NCI-H460 (cell line): Measurements from ENCODE around the gene NKX6-2. TPM values are rescaled to one million over a fixed set of nuclear protein-coding genes. Genes with fewer than 3 reads are reported as not detected.
"Not testable (repeated sequence)": the region's sequence is repeated elsewhere in the genome, so short reads cannot be mapped to it uniquely, and the experiment has no call there.

Experiments used
- DNase-seq: peaks from one replicate; pipeline ENCODE4 v3.0.0-alpha.2; 2016; ENCODE audit warnings: low read depth; ENCODE audit errors: extremely low read depth
- polyA plus RNA-seq: library from polyadenylated mRNA; depleted of rRNA; stranded (reverse); fragments of >200 nt; gene quantifications from 2 replicates; pipeline ENCODE4 v1.2.3, GENCODE V29; 2014; cell fraction: nucleus; rRNA removed
- total RNA-seq: library from RNA; depleted of rRNA; stranded (reverse); fragments of >200 nt; shearing (Covaris generic); gene quantifications from 2 replicates; pipeline ENCODE4 v1.2.3, GENCODE V29; 2014; rRNA removed

Gene NKX6-2
- total RNA-seq, result not detected in 2 replicates
- polyA plus RNA-seq, result not detected in 2 replicates

DNA sequence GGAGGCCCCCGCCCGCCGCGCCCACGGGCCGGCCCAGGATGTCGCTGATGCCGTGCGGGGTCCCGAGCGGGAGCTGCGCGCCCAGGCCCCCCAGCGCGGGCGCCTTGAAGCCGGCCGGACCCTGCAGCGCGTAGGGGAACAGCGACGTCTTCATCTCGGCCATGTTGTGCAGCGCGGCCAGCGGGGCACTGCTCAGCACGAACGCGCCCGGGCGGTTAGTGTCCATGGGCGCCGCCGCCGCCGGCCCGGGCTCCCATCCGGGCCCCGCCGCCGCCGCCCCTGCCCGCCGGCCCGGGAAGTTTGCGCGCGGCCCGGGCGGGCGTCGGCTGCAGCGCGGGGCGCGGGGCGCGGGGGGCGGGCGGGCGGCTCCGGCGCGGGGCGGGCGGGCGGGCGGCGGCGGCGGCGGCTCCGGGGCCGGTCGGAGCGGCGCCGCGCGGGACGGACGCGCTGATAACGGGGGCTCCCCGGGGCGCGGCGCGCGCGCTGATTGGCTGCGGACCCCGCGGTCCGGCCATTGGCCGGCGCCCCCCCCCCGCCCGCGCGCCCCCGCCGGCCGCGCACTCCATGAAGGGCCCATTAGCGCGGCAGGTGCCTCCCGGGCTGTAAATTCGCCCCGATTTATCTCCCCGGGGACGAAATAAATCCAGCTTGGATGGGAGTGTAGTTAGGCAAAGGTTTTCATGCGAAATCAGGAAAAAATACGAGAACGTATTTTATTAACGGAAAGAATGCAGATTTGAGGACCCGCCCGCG lies at the start of gene NKX6-2:
TSS of gene NKX6-2 (minus strand) at position 425 of the 753 bp plus-strand sequence. CDS start at position 226, 199 bp downstream.
- DNase-seq, result no peak

DNA sequence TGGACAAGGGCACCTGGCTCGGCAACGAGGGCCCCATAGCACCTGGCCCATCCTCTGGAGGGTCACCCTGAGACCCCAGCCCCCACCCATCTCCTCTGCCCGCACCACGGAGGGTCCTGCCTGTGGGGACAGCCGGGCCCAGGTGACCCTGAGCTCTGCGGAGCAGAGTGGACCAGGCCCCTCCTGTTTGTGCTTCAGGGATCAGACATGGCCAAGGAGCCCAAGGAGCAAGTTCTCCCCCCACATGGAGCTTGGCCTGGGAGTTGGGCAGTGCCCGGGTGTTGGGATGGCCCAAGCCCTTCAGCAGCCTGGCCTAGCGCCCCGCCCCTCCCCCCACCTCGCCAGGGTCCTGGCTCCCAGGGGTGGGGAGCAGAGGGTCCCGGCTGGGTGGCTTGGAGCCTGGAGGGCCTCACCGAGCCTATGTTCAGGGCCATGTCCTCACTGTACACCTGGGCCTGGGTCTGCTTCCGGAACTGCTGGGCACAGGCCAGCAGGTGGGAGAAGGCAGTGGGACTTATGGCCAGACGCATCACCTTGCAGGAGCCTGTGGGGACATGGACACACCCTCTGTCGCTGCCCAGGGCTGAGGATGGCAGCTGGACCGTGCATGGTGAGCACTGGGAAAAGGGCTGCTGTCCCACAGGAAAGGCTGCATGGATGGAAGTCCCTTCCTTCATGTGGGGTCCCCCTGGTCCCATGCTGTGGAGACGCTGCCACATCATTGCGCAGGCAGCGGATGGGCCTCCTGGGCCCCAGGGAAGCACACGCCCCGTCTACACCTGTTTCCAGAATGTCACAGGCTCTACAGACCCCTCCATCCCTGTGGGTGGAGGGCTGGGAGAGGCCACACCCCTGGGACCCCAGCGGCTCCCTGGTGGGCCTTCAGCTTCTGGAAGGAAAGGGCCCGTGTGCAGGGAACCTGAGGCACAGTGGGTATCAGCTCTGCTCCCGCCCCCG lies 49.2 kb upstream of the NKX6-2 start:
- no peak for DNase-seq

DNA sequence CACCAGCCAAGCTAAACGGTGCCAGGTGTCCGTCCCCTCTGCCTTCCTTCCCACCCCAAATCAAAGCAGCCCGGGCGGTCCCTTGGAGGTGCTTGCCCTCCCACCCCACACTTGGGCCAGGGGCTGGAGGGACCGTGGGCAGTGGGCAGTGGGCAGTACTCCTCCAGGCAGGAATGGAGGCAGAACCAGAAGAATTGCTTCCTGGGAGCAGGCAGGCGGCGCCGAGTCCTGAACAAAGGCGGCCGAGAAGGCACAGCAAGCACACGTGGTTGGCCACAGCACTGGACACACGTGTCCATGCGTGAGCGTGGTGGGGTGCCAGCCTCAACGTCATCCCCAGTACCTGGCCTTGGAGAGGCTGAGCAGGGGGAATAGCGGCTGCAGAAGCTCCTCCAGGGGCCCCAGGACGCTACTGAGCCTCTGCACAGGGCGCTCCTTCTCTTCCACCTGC lies 48.4 kb upstream of the NKX6-2 start:
- DNase-seq, result no peak

- no peak for DNase-seq
Measured at GRCh38 chr10:132833421-132834111, 47.6 kb upstream of the NKX6-2 start.

DNA sequence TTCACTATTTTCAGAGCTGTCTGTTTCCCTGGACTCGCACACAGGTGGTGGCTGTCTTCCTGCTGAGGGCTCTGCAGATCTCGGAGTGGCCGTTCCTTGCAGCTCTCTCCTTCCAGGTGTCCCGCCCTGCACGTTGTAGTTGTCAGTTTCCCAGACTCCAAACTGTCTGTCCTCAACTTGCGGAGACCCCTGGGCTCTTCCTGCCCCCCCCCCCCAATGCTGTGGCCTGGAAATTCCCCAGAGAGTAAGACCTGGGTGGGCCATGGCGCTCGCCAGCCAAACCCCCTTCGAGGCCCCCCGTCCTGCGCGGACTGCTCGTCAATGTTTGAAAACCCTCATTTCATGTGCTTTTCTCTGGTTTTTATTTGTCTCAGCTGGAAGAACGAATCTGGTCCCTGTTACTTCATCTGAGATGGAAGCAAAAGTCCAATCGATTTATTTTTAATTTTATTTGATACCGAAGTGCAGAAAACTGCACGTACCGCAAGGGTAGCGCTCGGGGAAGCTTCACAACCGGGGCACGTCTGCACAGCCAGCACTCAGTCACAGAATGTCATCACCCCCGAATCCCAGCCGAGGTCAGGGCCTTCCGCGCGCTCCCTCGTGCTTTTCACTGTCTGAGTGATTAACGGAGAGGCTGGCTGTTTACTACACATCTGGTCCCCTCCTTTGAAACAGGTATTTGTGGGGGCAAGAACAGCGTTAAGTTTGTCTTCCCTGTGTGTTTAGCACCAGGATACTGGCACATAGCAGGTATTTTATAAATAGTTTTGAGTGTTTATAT lies 46.4 kb upstream of the NKX6-2 start:
- DNase-seq, result no peak

DNA sequence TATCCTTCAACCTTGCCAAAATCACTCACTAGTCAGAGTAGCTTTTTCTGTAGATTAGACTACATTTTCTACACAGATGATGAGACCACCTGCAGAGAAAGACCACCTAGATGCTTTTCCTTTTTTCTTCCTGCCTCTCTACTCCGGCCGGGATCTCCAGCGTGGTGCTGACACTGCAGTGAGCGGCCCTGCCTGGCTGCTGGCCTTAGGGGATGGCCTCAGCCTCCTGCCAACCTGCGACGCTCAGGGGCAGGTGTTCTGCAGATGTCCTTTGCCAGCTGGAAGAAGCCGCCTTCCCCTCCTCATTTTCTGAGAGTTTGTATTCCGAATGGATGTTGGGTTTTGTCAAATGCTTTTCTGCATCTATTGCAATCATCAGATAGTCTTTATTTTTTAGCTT lies 43.5 kb upstream of the NKX6-2 start:
- no peak for DNase-seq

- no peak for DNase-seq
Measured at GRCh38 chr10:132828681-132829080, 42.7 kb upstream of the NKX6-2 start.

DNA sequence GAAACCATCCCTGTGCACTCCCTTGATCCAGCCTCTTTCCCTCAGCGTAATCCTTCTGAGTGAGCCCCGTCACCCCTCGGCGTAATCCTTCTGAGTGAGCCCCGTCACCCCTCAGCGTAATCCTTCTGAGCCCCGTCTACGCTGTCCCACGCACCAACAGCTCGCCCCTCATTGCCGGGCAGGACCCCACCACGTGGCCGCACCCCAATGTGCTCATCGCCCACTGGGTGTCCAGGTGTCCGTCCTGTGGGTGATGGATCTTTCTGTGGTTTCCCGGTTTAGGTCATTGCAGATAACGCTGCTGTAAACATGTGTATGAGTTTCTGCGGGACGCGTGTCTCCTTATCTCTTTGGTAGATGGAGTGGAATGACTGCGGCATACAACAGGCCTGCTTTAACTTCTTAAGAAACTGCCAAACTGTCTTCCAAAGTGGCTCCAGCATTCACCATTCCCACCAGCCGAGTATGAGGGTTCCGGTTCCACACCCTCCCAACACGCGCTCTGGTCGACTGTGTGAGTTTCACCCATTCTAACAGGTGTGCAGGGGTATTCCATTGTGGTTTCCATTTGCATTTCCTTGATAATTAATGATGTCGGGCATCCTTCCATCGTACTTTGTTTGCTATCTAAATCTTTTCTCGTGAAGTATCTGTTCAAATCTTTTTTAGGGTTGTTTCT lies 42.1 kb upstream of the NKX6-2 start:
- no peak for DNase-seq

- no peak for DNase-seq
Measured at GRCh38 chr10:132827423-132827789, 41.5 kb upstream of the NKX6-2 start.

DNA sequence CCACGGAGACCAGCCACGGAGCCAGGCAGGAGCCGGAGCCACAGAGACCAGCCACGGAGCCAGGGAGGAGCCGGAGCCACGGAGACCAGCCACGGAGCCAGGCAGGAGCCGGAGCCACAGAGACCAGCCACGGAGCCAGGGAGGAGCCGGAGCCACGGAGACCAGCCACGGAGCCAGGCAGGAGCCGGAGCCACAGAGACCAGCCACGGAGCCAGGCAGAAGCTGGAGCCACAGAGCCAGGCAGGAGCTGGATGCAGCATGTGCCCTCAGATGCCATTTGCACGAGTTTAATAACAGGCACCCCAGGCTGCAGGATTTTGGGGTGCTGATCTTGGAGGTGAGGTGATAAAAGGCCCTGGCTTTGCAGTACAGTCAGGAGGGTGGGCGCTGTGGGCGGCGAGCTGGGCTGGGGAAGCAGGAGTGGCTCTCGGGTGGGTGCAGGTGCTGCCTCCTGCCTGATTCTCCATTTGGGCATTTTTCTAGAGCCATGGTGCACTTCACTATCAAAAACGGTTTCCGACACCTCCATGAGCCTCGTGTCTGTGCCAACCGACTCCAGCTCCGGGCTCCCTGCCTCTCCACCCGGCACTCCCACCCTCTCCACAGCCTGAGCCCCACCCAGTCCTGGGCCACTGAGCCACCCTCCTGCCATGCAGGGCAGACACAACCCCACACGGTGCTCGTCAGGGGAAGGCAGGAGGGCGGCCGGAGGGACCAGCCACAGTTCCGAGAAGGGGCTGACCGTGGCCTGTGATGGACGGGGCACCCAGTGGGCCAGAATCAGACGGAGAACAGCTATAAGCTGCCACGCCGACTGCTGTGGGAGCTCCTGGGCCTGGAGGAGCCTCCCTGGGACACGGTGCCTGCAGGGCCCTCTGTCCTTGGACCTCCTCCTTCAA lies 40.8 kb upstream of the NKX6-2 start:
- no peak for DNase-seq

DNA sequence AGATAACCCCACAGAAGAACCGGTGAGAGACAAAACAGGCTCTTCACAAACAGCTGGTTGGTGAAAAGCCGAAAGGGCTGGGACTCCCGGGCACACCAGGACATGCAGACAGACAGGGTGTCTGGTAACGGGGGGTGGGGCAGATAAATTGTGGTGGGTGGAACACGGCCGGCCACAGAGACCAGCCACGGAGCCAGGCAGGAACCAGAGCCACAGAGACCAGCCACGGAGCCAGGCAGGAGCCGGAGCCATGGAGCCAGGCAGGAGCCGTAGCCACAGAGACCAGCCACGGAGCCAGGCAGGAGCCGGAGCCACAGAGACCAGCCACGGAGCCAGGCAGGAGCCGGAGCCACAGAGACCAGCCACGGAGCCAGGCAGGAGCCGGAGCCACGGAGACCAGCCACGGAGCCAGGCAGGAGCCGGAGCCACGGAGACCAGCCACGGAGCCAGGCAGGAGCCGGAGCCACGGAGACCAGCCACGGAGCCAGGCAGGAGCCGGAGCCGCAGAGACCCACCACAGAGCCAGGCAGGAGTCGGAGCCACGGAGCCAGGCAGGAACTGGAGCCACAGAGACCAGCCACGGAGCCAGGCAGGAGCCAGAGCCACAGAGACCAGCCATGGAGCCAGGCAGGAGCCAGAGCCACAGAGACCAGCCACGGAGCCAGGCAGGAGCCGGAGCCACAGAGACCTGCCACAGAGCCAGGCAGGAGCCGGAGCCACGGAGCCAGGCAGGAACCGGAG lies 40.0 kb upstream of the NKX6-2 start:
- DNase-seq, result not testable (repeated sequence)

- no peak for DNase-seq
Measured at GRCh38 chr10:132820056-132820455, 34.1 kb upstream of the NKX6-2 start.

DNA sequence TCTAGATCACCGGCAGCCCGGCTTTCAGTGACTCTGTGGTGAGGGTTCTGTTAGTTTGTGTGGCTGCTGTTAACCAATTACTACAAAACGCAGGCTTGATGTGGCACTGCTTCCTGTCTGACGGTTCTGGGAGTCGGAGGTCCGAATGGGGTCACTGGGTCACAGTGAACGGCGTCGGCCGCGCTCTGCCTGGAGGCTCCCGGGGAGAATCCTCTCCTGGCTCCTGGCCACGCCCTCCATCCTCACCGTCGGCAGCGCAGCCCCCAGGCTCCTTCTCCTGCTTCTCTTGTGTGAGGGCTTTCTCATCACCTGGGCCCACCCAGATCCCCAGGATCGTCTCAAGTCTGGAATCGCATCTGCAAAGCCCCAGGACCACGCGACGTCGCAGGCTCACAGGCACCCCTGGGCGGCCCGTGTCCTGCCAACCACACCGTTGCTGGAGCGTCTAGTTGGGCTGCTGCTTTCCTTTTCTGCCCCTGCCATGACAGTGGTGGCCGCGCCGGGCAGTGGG lies 31.8 kb upstream of the NKX6-2 start:
- DNase-seq, result no peak

DNA sequence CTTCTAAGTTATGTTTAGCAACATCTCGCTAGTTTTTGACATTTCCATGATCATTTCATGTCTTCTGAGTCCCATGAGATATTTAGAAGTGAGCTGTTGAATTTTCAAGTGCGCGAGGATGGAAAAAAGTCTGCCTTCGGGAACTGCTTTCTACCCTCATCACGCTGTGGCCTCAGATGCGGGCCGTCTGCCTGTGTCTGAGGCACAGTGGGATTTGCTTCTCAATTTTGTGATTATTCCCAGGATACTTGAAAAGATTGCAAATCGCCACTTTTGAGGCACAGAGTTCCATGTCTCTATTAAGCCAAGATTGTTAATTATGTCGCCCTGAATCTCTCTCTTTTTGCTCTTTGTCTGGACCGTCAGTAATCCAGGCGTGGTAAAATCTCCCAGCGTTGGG lies 30.8 kb upstream of the NKX6-2 start:
- DNase-seq, result no peak

DNA sequence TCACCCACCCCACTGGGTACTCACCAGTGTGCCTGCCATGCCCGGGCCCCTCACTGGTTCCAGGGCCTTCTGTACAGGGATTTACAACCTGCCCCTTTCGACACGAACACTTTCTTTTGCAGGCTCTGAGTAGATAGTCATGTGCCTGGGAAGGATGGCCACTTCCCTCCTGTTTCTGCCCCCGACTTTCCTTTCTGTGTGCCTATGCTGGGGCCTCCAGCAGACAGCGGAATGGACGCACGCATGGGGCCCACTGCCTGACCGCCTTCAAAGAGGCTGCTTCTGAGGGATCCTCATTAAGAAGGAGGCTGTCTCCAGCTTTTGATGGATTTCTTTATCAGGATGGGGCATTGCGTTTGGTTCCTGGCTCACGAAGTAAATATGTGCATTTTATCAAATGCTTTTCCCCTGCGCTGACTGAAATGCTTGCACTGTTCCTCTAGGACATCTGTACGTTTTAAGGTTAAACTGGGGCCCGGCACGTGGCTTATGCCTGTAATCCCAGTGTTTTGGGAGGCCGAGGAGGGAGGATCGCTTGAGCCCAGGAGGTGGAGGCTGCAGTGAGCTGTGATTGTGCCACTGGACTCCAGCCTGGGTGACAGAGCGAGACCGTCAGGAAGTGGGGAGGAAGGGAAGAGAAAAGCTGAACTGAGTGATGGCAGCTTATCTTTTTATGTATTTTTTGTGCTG lies 29.4 kb upstream of the NKX6-2 start:
- DNase-seq, result no peak

GRCh38 chr10:132814469-132814856 lies 28.5 kb upstream of the NKX6-2 start:
- no peak for DNase-seq
